NAMALWA (cell line): Measurements from ENCODE around the gene TREM2.
"Not testable (repeated sequence)": the region's sequence is repeated elsewhere in the genome, so short reads cannot be mapped to it uniquely, and the experiment has no call there.

ENCODE experiments used
- DNase-seq: peaks from one replicate; pipeline ENCODE4 v3.0.0-alpha.2; 2015; ENCODE audit warnings: low spot score

TREM2 gene

GRCh38 chr6:41153992-41154625, 8.8 kb downstream of the TREM2 start, which contains the start of gene TREML1:
TSS of gene TREML1 (minus strand) at chr6:41154347. CDS start at chr6:41154288, 59 bp downstream.
- DNase-seq, result no peak

- DNase-seq, result no peak
These were observed 9.5 kb downstream of the TREM2 start for GRCh38 chr6:41153451-41153850.

- DNase-seq, result no peak
These were observed 12.2 kb downstream of the TREM2 start for GRCh38 chr6:41150671-41151070.

GRCh38 chr6:41147917-41148316, 15.0 kb downstream of the TREM2 start:
- no peak for DNase-seq

- no peak for DNase-seq
These were observed 26.0 kb downstream of the TREM2 start for GRCh38 chr6:41136911-41137310.

- no peak for DNase-seq
These were observed 27.7 kb downstream of the TREM2 start for GRCh38 chr6:41135062-41135832.

- DNase-seq, result no peak
These were observed 30.7 kb downstream of the TREM2 start for GRCh38 chr6:41132254-41132653.

GRCh38 chr6:41125282-41125681, 37.6 kb downstream of the TREM2 start:
- DNase-seq, result no peak

GRCh38 chr6:41122918-41123317, 40.0 kb downstream of the TREM2 start:
- DNase-seq, result no peak

GRCh38 chr6:41122373-41122772, 40.5 kb downstream of the TREM2 start:
- no peak for DNase-seq

- no peak for DNase-seq
These were observed 42.9 kb downstream of the TREM2 start for GRCh38 chr6:41120058-41120457.

- DNase-seq, result no peak
These were observed 43.4 kb downstream of the TREM2 start for GRCh38 chr6:41119508-41119907.

GRCh38 chr6:41115027-41115426, 47.9 kb downstream of the TREM2 start:
- DNase-seq, result not testable (repeated sequence)

- DNase-seq, result no peak
These were observed 51.9 kb downstream of the TREM2 start for GRCh38 chr6:41111017-41111416.
